ENCODE data around the gene SCAMP1. TPM values are rescaled to one million over a fixed set of nuclear protein-coding genes. Genes with fewer than 3 reads are reported as not detected.

The SCAMP1 gene
- total and polyA plus RNA-seq, 2 of the 8 experiments (the other 6 are each of a cell fraction or from before 2014, with no cell fraction given): 18.6 to 55.9 TPM

DNA sequence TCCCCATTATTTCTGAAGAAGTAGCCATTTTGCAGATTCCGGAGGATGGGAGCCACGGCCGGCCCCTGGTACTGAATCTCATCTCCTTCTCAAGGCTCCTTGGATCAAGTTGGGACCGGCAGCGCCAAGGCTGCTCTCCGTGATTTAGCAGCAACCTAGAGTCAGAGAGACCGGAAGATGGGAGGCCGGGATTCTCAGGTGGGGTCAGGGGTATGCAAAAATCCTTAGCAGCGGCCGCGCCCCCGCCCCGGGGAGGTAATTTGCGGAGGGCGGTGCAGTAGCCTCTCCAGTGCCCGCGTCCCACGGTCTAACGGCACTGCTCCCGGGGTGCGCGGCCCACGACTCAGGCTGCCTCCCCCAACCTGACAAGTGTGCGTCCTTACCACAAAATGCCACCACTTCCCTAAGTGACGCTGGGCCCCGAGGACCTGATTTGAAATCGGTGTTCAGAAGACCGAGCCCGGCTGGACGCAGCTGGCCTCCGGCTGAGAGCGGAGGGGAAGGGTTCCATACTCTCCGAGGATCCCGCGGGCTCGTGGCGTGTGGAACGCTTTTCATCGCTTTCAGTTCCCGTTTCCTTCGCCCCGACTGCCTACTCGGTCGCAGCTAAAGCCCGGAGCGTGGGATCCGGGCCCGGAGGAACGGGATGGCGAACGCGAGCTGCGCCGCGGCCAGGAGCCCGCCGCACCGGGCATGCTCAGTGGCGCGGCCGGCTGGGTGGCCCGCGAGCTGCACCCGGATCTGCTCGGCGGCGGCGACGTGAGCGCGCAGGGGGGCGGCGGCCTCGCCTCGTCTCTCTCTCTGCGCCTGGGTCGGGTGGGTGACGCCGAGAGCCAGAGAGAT lies at the start of gene SCAMP1 (continued):
- 0 out of 3 replicates have a peak, but pooled peaks of 1 of the 2 experiments have one; percentile 52 for TF ChIP-seq EP300 (IDR thresholded peaks at IDR 0.05; ENCODE audit: borderline replicate concordance in 1 of 2, low read depth in 2 of 2, low read length in 2 of 2)
- TF ChIP-seq RXRA (IDR thresholded peaks at IDR 0.05; ENCODE audit: insufficient read depth, low read depth, low read length): no peak
- TF ChIP-seq KDM4A (IDR thresholded peaks at IDR 0.05; ENCODE audit: low read depth, low read length, severe bottlenecking): peak; percentile 58
- TF ChIP-seq SIRT6 (IDR thresholded peaks at IDR 0.05; ENCODE audit: low read length): no peak
- TF ChIP-seq YY1 (IDR thresholded peaks at IDR 0.05; ENCODE audit: low read depth, low read length): peak; percentile 87
- peak in 1 of 2 experiments; percentile 39; a peak in 2 of 3 replicates for TF ChIP-seq POLR2A (IDR thresholded peaks at IDR 0.05; ENCODE audit: control extremely low read depth in 1 of 2, low read depth in 2 of 2, low read length in 2 of 2)
- TF ChIP-seq CREB1 (IDR thresholded peaks at IDR 0.05): peak; percentile 86
